Sigmoid colon (tissue), 7 donors: ENCODE data around the gene SLC22A4. TPM values are rescaled to one million over a fixed set of nuclear protein-coding genes. Genes with fewer than 3 reads are reported as not detected.

ENCODE experiments used
- DNase-seq: peaks from one replicate; pipeline ENCODE4 v3.0.0-alpha.2; 2019
- H3K27ac ChIP-seq, 4 donors: fragments of 200-600 bp; sonication (generic); one replicate each; pipeline ENCODE4 v1.5.1; 2016 to 2019; ENCODE audit warnings: mild to moderate bottlenecking in 1 of 4
- H3K27me3 ChIP-seq, 3 donors: fragments of 200-600 bp; sonication (generic); one replicate each; pipeline ENCODE4 v1.5.1; 2019; ENCODE audit warnings: mild to moderate bottlenecking in 1 of 3
- H3K36me3 ChIP-seq, 4 donors: fragments of 200-600 bp; sonication (generic); one replicate each; pipeline ENCODE4 v1.5.1; 2016 to 2019
- H3K4me1 ChIP-seq, 4 donors: fragments of 200-600 bp; sonication (generic); one replicate each; pipeline ENCODE4 v1.5.1; 2017 to 2019
- H3K4me3 ChIP-seq, 4 donors: fragments of 200-600 bp; sonication (generic); one replicate each; pipeline ENCODE4 v1.5.1; 2017 to 2019; ENCODE audit warnings: mild to moderate bottlenecking in 2 of 4, moderate library complexity in 1 of 4
- H3K9me3 ChIP-seq, 4 donors: fragments of 200-600 bp in 3 of 4; sonication (generic) in 3 of 4; one replicate each; pipeline versions ENCODE4 v1.5.1 to v1.6.1; 2013 to 2019
- CTCF ChIP-seq, 4 experiments: fragments of 450-650 bp in 3 of 4; fragments of 200-600 bp in 1 of 4; IDR thresholded peaks; one replicate each; pipeline ENCODE4 v1.5.1; 2016 to 2019; ENCODE audit warnings: antibody characterized with exemption in 4 of 4, mild to moderate bottlenecking in 3 of 4, moderate library complexity in 2 of 4
- EP300 ChIP-seq, 4 donors: sonication (generic); formaldehyde crosslinking; IDR thresholded peaks; one replicate each; pipeline ENCODE4 v1.6.1; 2017; ENCODE audit warnings: antibody characterized with exemption in 4 of 4
- POLR2A ChIP-seq, 2 donors: fragments of 450-650 bp; IDR thresholded peaks; one replicate each; pipeline ENCODE4 v1.6.1; 2016; ENCODE audit warnings: antibody characterized with exemption in 2 of 2, mild to moderate bottlenecking in 2 of 2, moderate library complexity in 2 of 2
- POLR2AphosphoS5 ChIP-seq, 4 donors: sonication (generic); formaldehyde crosslinking; IDR thresholded peaks; one replicate each; pipeline ENCODE4 v1.6.1; 2017; ENCODE audit warnings: antibody characterized with exemption in 4 of 4
- WGBS, 2 donors: extraction: QIAGEN DNeasy Blood & Tissue Kit; methylation state at CpG; one replicate each; pipeline ENCODE4 v1.1.7; 2013; 5-methylcytosine and 5-hydroxymethylcytosine counted together
- intact Hi-C: fragments of 100-400 bp; cut with DNase I; formaldehyde crosslinking; loops from one replicate; pipeline ENCODE4 v1.15.1; 2023
- polyA plus RNA-seq, 3 donors: library from polyadenylated mRNA; stranded (reverse); fragments of 200-250 nt; gene quantifications; one replicate each; pipeline ENCODE4 v1.2.3, GENCODE V29; 2013
- total RNA-seq, 4 donors: library from RNA; depleted of rRNA; stranded (reverse); fragments of >200 nt; gene quantifications; one replicate each; pipeline ENCODE4 v1.1.0, GENCODE V29; 2016
- donor health status: healthy with polysubstance abuse.
- donor health status: Bipolar disorder and iron deficiency.
- donor health status: healthy.

Gene SLC22A4
- total and polyA plus RNA-seq, 7 donors: 0.49 to 3.4 (median 0.83) TPM

- TF ChIP-seq EP300 (IDR thresholded peaks at IDR 0.05): no peak
- peak in 3 of 4 donors; percentile 40 to 70 (median 58) for TF ChIP-seq POLR2AphosphoS5 (IDR thresholded peaks at IDR 0.05)
- no peak for TF ChIP-seq POLR2A (IDR thresholded peaks at IDR 0.05)
- no peak for TF ChIP-seq CTCF (IDR thresholded peaks at IDR 0.05)
- no peak for DNase-seq
- intact Hi-C loops: loop anchor here (5.0 kb wide), 1 partner anchor 92 kb away; no protein-coding TSS in a partner anchor
- Histone ChIP-seq H3K27ac (peak overlapping the region in 3 of 4 donors; percentile 57 to 77 (median 72)), H3K4me1 (peaks cover 0 to 31% (median 16%) of the 10 kb centered on the region in 4 donors), H3K9me3 (no peaks in the 10 kb centered on the region), H3K36me3 (peaks cover 0 to 4% (median 0%) of the 10 kb centered on the region in 4 donors), H3K4me3 (no peak overlapping the region), H3K27me3 (no peaks in the 10 kb centered on the region)
- 79 to 81% methylated on average over 1 of the region's 1 CpG for WGBS, 2 donors
These were observed 70.1 kb downstream of the SLC22A4 start for GRCh38 chr5:132364319-132364718.

GRCh38 chr5:132365213-132365612, 71.0 kb downstream of the SLC22A4 start:
- H3K36me3 ChIP-seq: no peaks in the 10 kb centered on the region
- H3K4me1 ChIP-seq: peaks cover 0 to 34% (median 17%) of the 10 kb centered on the region in 4 donors
- no peaks in the 10 kb centered on the region for H3K9me3 ChIP-seq
- peak overlapping the region in 1 of 4 donors; percentile 77 for H3K27ac ChIP-seq
- no peaks in the 10 kb centered on the region for H3K27me3 ChIP-seq
- intact Hi-C loops: loop anchor here (5.0 kb wide), 2 partner anchors 128 to 173 kb away; no protein-coding TSS in a partner anchor
- TF ChIP-seq POLR2AphosphoS5 (IDR thresholded peaks at IDR 0.05): no peak
- no peak for TF ChIP-seq CTCF (IDR thresholded peaks at IDR 0.05)
- no peak overlapping the region for H3K4me3 ChIP-seq
- WGBS, 2 donors: 86 to 95% methylated on average over 6 of the region's 6 CpGs
- no peak for DNase-seq

GRCh38 chr5:132368186-132368585, 74.0 kb downstream of the SLC22A4 start:
- Histone ChIP-seq H3K4me3 (no peak overlapping the region), H3K9me3 (no peaks in the 10 kb centered on the region), H3K27ac (no peak overlapping the region), H3K36me3 (no peaks in the 10 kb centered on the region), H3K27me3 (no peaks in the 10 kb centered on the region), H3K4me1 (peaks cover 0 to 54% (median 35%) of the 10 kb centered on the region in 4 donors)
- TF ChIP-seq CTCF (IDR thresholded peaks at IDR 0.05) (no peak), EP300 (IDR thresholded peaks at IDR 0.05) (no peak), POLR2AphosphoS5 (IDR thresholded peaks at IDR 0.05) (no peak), POLR2A (IDR thresholded peaks at IDR 0.05) (no peak)
- DNase-seq: no peak
- 61 to 84% methylated on average over 4 of the region's 4 CpGs for WGBS, 2 donors
- intact Hi-C loops: loop anchor here (5.0 kb wide), 2 partner anchors 131 to 176 kb away; no protein-coding TSS in a partner anchor

- DNase-seq: no peak
- H3K4me1 ChIP-seq: peaks cover 0 to 47% (median 27%) of the 10 kb centered on the region in 4 donors
- no peaks in the 10 kb centered on the region for H3K36me3 ChIP-seq
- 4 to 13% methylated on average over 9 of the region's 9 CpGs for WGBS, 2 donors
- H3K27ac ChIP-seq: peak overlapping the region; percentile 83 to 89 (median 87)
- no peaks in the 10 kb centered on the region for H3K9me3 ChIP-seq
- intact Hi-C loops: loop anchor here (1.0 to 5.0 kb wide), 3 partner anchors 75 to 177 kb away; partner anchors contain the start of gene SLC22A4
- peak overlapping the region; percentile 60 to 80 (median 76) for H3K4me3 ChIP-seq
- TF ChIP-seq POLR2A (IDR thresholded peaks at IDR 0.05) (no peak), CTCF (IDR thresholded peaks at IDR 0.05) (no peak), EP300 (IDR thresholded peaks at IDR 0.05) (no peak), POLR2AphosphoS5 (IDR thresholded peaks at IDR 0.05) (no peak)
- H3K27me3 ChIP-seq: no peaks in the 10 kb centered on the region
These were observed 74.8 kb downstream of the SLC22A4 start for GRCh38 chr5:132369007-132369473.
